Rectal smooth muscle tissue (tissue), 1 donor: ENCODE results near the gene ODAD2.

Experiments
- H3K27ac ChIP-seq: one replicate; pipeline ENCODE4 v1.7.0; 2013; ENCODE audit warnings: low read depth, low read length, inconsistent platforms
- H3K27me3 ChIP-seq: one replicate; pipeline ENCODE4 v1.7.0; 2013; ENCODE audit warnings: low read length; ENCODE audit not compliant: control insufficient read depth, insufficient read depth
- H3K36me3 ChIP-seq: one replicate; pipeline ENCODE4 v1.7.0; 2013; ENCODE audit warnings: low read length; ENCODE audit not compliant: control insufficient read depth, insufficient read depth
- H3K4me1 ChIP-seq: one replicate; pipeline ENCODE4 v1.7.0; 2013; ENCODE audit warnings: low read length; ENCODE audit not compliant: control insufficient read depth, insufficient read depth
- H3K4me3 ChIP-seq: one replicate; pipeline ENCODE4 v1.7.0; 2013; ENCODE audit warnings: low read length
- H3K9ac ChIP-seq: one replicate; pipeline ENCODE4 v1.7.0; 2013; ENCODE audit warnings: low read length

The ODAD2 gene

GRCh38 chr10:27822301-27822700 lies 176.6 kb downstream of the ODAD2 start:
- H3K27me3 ChIP-seq, result no peaks in the 10 kb centered on the region
- H3K27ac ChIP-seq, result no peak overlapping the region
- H3K4me3 ChIP-seq, result no peak overlapping the region
- H3K4me1 ChIP-seq, result peaks cover 12% of the 10 kb centered on the region
- H3K36me3 ChIP-seq, result no peaks in the 10 kb centered on the region
- no peak overlapping the region for H3K9ac ChIP-seq

DNA sequence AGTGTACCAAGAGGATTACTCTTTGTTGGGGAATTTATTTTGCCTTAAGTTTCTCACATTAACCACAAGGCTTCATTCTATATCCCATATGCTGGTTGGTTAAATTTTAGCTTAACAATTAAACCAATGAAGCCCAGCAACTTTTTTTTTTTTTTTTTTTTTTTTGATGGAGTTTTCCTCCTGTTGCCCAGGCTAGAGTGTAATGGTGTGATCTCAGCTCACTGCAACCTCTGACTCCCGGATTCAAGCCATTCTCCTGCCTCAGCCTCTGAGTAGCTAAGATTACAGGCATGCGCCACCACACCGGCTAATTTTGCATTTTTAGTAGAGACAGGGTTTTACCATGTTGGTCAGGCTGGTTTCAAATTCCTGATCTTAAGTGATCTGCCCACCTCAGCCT lies 178.2 kb downstream of the ODAD2 start:
- no peak overlapping the region for H3K4me3 ChIP-seq
- H3K36me3 ChIP-seq, result no peaks in the 10 kb centered on the region
- peak overlapping the region; percentile 31 for H3K27ac ChIP-seq
- peaks cover 12% of the 10 kb centered on the region for H3K4me1 ChIP-seq
- H3K9ac ChIP-seq, result no peak overlapping the region
- H3K27me3 ChIP-seq, result no peaks in the 10 kb centered on the region

GRCh38 chr10:27819781-27820531 lies 178.9 kb downstream of the ODAD2 start:
- Histone ChIP-seq H3K36me3 (no peaks in the 10 kb centered on the region), H3K9ac (no peak overlapping the region), H3K27ac (peak overlapping the region; percentile 51), H3K4me3 (no peak overlapping the region), H3K27me3 (no peaks in the 10 kb centered on the region), H3K4me1 (peaks cover 12% of the 10 kb centered on the region)

DNA sequence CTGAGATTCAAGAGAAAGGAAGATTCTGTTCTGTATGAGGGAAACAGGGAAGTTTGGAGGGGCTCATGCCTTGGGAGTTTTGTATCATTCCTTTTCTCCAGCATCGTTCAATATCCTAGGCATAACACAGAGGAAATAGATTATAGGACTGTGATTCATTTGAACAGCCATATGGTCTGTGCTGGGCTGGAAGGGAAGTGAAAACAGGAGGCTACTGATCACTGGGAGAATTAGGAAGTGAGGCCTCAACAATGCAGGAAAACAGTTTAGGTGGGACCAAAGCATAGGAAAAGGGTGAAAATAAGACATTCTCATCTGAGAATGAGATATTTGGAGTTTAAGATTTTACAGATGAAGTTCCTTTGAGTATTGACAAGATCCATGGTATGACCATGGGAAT lies 182.6 kb downstream of the ODAD2 start:
- Histone ChIP-seq H3K4me3 (no peak overlapping the region), H3K9ac (no peak overlapping the region), H3K36me3 (no peaks in the 10 kb centered on the region), H3K27ac (no peak overlapping the region), H3K27me3 (no peaks in the 10 kb centered on the region), H3K4me1 (peaks cover 7% of the 10 kb centered on the region)

DNA sequence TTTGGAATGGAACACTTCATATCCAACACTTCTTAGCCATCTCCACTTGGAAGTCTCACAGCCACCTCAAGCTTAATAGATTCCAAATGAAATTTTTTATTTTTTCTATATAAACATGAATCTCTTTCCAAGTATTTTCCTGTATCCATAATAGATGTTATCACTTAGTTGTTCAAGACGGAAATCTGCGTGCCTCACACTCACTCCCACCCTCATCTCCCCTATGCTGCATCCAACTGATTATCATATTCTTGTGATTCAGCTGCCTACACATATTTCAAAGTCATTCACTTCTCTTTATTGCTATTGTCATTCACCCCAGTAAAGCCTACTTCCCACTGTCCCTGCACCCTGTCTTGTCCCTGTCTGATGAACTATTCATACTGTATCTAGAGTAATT lies 183.0 kb downstream of the ODAD2 start:
- Histone ChIP-seq H3K36me3 (no peaks in the 10 kb centered on the region), H3K27me3 (no peaks in the 10 kb centered on the region), H3K4me3 (no peak overlapping the region), H3K4me1 (peaks cover 7% of the 10 kb centered on the region), H3K9ac (no peak overlapping the region), H3K27ac (no peak overlapping the region)

- Histone ChIP-seq H3K27ac (no peak overlapping the region), H3K4me1 (peaks cover 5% of the 10 kb centered on the region), H3K4me3 (no peak overlapping the region), H3K9ac (no peak overlapping the region), H3K36me3 (no peaks in the 10 kb centered on the region), H3K27me3 (no peaks in the 10 kb centered on the region)
Measured at GRCh38 chr10:27815261-27815660, 183.6 kb downstream of the ODAD2 start.

DNA sequence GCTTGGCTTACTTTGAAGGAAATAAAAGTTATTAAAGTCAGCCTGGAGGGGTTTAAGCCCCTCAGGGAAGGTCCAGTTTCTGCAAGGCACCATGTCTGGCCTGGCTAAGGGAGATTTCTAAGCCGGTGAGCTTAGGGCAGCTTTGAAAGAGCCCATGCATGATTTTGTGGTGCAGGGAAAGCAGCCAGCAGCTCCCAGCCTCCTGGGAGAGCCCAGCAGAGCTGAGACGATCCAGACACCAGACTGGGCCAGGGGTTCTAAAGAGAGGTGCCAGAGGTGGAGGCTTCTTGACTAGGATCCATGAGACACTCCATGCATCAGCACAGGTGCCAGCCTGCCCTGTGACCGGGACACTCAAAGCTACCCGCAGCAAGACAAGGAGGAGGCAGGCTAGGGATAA lies 193.7 kb downstream of the ODAD2 start:
- no peak overlapping the region for H3K9ac ChIP-seq
- H3K4me3 ChIP-seq, result no peak overlapping the region
- no peaks in the 10 kb centered on the region for H3K4me1 ChIP-seq
- no peaks in the 10 kb centered on the region for H3K36me3 ChIP-seq
- peak overlapping the region; percentile 22 for H3K27ac ChIP-seq
- H3K27me3 ChIP-seq, result no peaks in the 10 kb centered on the region

- H3K27me3 ChIP-seq, result no peaks in the 10 kb centered on the region
Measured at GRCh38 chr10:27804136-27804535, 194.7 kb downstream of the ODAD2 start.

DNA sequence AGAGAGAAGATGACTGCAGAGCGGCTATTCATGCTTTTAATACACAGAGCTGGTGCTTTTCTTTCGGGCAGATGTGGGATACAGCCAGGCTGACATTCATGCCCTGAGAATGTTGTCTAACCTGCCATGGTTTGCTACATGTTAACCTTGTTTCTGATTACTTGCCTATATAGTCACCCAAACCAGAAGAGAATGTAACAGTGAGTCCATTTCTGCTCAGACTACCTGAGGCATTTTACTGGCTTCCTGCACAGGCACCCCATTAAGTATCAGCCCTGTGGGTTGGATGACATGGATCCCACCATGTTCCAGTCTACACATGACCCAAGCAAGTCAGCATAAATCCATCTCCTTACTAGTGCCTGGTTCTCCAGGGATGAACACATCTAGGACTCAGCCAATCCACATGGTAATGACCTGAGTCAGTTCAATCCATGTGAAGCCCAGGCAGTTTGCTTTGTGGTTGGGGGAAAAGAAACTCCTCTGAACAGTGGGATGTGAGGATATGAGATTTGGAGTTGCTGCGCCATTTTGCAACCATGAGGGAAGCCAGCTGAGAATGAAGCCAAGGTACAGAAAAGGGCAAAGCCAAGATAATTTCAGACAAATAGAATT lies 197.6 kb downstream of the ODAD2 start:
- Histone ChIP-seq H3K4me3 (no peak overlapping the region), H3K36me3 (no peaks in the 10 kb centered on the region), H3K4me1 (no peaks in the 10 kb centered on the region), H3K27ac (no peak overlapping the region), H3K27me3 (no peaks in the 10 kb centered on the region), H3K9ac (no peak overlapping the region)

More at GRCh38 chr10:27804136-27804535, 194.7 kb downstream of the ODAD2 start:
- Histone ChIP-seq H3K27ac (no peak overlapping the region), H3K4me1 (no peaks in the 10 kb centered on the region), H3K9ac (no peak overlapping the region), H3K36me3 (no peaks in the 10 kb centered on the region), H3K4me3 (no peak overlapping the region)

DNA sequence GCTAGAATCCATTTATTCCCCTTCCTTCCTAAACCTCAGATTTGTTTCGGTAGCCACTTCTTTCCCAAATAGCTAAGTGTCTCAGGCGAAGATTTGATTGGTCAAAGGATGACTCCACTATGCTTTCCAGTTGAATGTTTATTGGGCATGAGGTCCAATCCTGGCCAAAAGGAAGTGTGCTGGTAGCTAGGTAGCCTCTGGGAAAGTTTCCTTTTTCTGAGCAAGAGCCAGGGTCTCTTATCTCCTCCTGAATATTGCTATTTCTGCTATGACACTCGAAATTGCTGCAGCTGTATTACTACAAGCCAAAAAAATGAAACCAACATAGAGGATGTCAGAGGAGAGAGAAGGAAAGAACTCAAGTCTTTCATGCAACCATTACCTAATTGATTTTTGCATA lies 199.8 kb downstream of the ODAD2 start:
- no peak overlapping the region for H3K27ac ChIP-seq
- H3K9ac ChIP-seq, result no peak overlapping the region
- no peaks in the 10 kb centered on the region for H3K27me3 ChIP-seq
- H3K4me3 ChIP-seq, result no peak overlapping the region
- H3K4me1 ChIP-seq, result no peaks in the 10 kb centered on the region
- H3K36me3 ChIP-seq, result no peaks in the 10 kb centered on the region

DNA sequence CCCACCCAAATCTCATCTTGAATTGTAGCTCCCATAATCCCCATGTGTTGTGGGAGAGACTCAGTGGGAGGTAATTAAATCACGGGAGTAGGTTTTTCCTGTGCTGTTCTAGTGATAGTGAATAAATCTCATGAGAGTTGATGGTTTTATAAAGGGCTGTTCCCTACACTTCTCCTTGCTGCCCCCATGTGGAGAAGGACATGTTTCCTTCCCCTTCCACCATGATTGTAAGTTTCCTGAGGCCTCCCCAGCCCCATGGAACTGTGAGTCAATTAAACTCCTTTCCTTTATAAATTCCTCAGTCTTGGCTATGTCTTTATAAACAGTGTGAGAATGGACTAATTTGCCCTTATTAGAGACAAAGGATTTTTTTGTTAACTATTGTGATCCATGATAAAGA lies 204.7 kb downstream of the ODAD2 start:
- Histone ChIP-seq H3K4me3 (no peak overlapping the region), H3K9ac (no peak overlapping the region), H3K27ac (no peak overlapping the region), H3K36me3 (no peaks in the 10 kb centered on the region), H3K4me1 (no peaks in the 10 kb centered on the region), H3K27me3 (no peaks in the 10 kb centered on the region)

DNA sequence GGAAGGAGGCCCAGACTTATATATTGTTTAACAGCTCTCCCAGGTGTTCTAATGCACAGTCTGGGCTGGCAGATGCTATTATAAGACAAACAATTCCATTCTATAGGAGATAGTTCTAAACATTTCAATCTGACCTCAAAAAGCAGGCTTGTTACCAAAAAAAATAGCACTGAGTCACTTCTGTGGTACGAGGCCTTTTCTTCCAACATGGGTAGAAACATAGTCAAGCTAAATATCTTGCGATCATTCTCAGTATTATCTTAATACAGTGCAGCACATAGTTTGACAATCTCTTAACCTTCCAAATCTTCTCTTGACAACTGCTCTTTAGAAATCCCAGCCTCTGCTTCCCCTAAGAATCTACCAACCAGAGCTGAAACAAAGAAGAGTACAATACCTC lies 206.7 kb downstream of the ODAD2 start:
- Histone ChIP-seq H3K4me3 (no peak overlapping the region), H3K27me3 (no peaks in the 10 kb centered on the region), H3K4me1 (no peaks in the 10 kb centered on the region), H3K9ac (no peak overlapping the region), H3K36me3 (no peaks in the 10 kb centered on the region), H3K27ac (no peak overlapping the region)

- no peaks in the 10 kb centered on the region for H3K4me1 ChIP-seq
- H3K27ac ChIP-seq, result no peak overlapping the region
- H3K27me3 ChIP-seq, result no peaks in the 10 kb centered on the region
- no peaks in the 10 kb centered on the region for H3K36me3 ChIP-seq
- no peak overlapping the region for H3K4me3 ChIP-seq
- no peak overlapping the region for H3K9ac ChIP-seq
Measured at GRCh38 chr10:27784272-27784671, 214.6 kb downstream of the ODAD2 start.
